Hair follicular keratinocyte (primary cell): Measurements from ENCODE around the gene LSM10. TPM values are rescaled to one million over a fixed set of nuclear protein-coding genes. Genes with fewer than 3 reads are reported as not detected.

ENCODE experiments used
- total RNA-seq: library from RNA; depleted of rRNA; stranded (reverse); fragments of >200 nt; gene quantifications from 2 replicates; pipeline ENCODE4 v1.2.3, GENCODE V29; 2015

The LSM10 gene
- 28.5 and 36.3 TPM in 2 replicates for total RNA-seq

GRCh38 chr1:36397378-36398230, at the start of gene LSM10:
Gene LSM10, minus strand, starts transcription at chr1:36397908. Its CDS starts 3,779 bp downstream, at chr1:36394129.

GRCh38 chr1:36385410-36386264, 12.1 kb downstream of the LSM10 start, which contains the start of gene STK40:
Gene STK40, minus strand, starts transcription at chr1:36385924. Its CDS starts 24,592 bp downstream, at chr1:36361332.

Other genes with a start within 250 kb of the LSM10 start
- gene TRAPPC3, start 248.4 kb downstream of the LSM10 start, total RNA-seq: 142 and 150 TPM in 2 replicates
- 366 and 380 TPM in 2 replicates for gene MAP7D1, start 241.7 kb downstream of the LSM10 start, total RNA-seq
- gene THRAP3, start 173.5 kb downstream of the LSM10 start, total RNA-seq: 72.9 and 81.9 TPM in 2 replicates
- 1.9 and 3.1 TPM in 2 replicates for gene SH3D21, start 91.5 kb downstream of the LSM10 start, total RNA-seq
- 20.1 and 36.5 TPM in 2 replicates for gene EVA1B, start 74.3 kb downstream of the LSM10 start, total RNA-seq
- 11.8 and 12.9 TPM in 2 replicates for gene STK40, start 12.0 kb downstream of the LSM10 start, total RNA-seq
- 2.2 and 9.2 TPM in 2 replicates for gene OSCP1, start 52.5 kb upstream of the LSM10 start, total RNA-seq
- 174 and 219 TPM in 2 replicates for gene MRPS15, start 66.5 kb upstream of the LSM10 start, total RNA-seq
- gene CSF3R, start 85.0 kb upstream of the LSM10 start, total RNA-seq: not detected in 2 replicates